Measurements from ENCODE around the gene CCDC38.
"Not testable (repeated sequence)": the region's sequence is repeated elsewhere in the genome, so short reads cannot be mapped to it uniquely, and the experiment has no call there.

Gene CCDC38

GRCh38 chr12:95942524-95943329 lies at the start of gene CCDC38:
Gene CCDC38, minus strand, starts transcription at chr12:95942614. Its CDS starts 6,105 bp downstream, at chr12:95936509.
- peak; percentile 97 for DNase-seq

GRCh38 chr12:95990136-95990535 lies 47.7 kb upstream of the CCDC38 start:
- no peak for DNase-seq

DNA sequence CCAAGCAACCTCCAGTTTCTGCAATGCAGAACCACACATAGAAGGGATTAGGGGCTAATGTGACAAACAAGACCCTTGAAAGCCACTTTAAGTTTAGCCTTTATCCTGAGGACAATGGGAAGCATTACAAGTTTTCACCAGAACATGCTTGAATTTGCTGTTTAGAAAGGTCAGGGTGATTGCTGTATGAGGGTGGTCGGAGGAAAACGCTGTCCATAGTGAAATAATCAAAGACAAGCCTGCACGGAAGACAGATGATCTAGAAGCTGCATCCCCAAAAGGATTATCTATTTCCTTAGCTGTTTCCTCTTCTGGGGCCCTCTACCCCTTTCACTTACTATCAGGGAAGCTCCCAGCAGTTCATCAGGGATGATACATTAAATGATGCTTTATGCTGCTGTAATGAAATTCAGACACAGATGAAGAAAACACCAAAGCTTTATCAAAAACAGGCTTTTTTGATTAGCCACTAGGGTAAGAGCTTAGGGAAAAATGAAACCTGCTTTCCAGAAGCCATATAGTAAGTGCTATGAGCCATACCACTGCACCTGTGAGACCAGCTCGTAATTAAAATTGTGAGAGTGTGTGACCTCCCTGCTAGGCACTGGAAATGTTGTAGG lies 47.2 kb upstream of the CCDC38 start:
- DNase-seq, result peak; percentile 50

DNA sequence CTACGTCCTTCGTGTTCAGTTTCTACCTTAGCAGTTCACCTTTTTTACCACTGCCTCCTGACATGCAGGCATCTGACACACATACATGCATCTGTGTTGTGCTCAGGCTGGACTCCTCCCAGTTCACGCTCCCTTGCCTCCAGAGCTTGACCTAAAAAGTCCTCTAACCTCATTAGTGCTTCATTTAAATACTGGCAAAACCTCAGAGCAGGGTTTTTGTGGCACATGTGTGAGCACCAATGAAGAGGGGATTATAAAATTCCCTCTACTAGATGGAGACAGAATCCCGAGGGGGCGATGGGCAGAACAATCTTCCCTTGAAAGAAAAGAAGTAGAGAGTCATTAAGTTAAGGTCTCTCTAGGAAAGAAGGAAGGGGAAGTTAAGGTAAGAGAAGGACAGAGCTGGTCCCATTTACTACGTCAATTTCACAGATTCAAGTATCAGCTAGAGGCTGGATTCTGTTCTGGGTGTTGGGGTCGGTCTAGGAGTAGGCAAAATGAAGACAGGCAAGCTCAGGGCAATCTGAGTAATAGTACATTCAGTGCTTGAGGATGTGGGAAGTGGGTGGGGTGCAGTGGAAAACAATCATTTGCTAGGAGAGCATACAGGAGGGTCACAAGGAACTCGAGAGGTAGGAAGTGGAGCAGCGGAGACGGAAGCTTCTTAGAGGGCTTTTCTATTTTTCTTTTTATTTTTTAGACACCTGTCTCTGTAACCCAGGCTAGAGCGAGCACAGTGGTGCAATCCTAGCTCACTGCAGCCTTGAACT lies 46.3 kb upstream of the CCDC38 start:
- no peak for DNase-seq

GRCh38 chr12:95986635-95987570 lies 44.5 kb upstream of the CCDC38 start:
- no peak for DNase-seq

- DNase-seq, result no peak
Measured at GRCh38 chr12:95984682-95985081, 42.3 kb upstream of the CCDC38 start.

DNA sequence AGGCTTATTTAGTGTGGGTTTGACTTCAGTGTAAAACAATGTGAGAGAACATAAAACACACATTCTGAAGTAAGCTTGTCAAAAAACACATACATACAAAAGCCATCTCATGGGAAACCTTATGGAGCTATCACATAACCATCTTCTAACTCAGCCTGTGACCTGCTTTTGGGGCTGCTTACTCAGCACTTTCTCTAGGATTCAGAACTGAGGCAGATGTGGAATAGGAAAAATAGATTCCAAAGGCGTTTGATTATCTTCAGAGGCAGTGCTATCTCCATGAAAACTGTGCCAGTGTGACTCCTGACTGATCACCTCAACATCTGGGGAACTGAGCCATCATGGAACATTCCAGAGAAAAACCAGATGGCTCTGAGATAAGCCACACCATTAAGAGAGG lies 40.2 kb upstream of the CCDC38 start:
- no peak for DNase-seq

- no peak for DNase-seq
Measured at GRCh38 chr12:95980437-95980836, 38.0 kb upstream of the CCDC38 start.

GRCh38 chr12:95978774-95979173 lies 36.4 kb upstream of the CCDC38 start:
- DNase-seq, result no peak

GRCh38 chr12:95978351-95978750 lies 35.9 kb upstream of the CCDC38 start:
- no peak for DNase-seq

DNA sequence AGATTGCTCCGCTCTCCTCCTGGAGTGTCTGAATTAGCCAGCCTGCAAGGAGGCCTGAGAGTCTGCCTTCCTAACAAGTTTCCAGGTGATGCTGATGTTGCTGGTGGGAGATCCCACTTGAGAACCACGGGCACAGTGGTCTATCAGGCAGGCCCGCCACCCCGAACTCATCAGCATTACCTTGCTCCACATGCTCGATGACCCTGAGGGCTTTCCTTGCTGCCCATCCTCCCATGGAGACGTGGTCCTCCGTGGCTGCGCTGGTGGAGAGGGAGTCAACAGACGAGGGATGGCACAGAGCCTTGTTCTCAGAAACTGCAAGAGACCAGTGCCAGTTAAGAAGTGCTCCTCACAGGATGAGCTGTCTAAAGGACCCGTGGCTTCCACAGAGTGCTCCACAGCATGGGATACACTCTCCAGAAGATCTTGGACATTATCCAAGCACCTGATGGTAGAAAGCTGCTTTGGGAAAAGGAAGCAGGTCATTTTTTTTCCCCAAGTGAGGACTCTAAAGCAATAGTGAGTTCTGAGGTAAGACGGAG lies 35.4 kb upstream of the CCDC38 start:
- no peak for DNase-seq

- no peak for DNase-seq
Measured at GRCh38 chr12:95976416-95976832, 34.0 kb upstream of the CCDC38 start.

DNA sequence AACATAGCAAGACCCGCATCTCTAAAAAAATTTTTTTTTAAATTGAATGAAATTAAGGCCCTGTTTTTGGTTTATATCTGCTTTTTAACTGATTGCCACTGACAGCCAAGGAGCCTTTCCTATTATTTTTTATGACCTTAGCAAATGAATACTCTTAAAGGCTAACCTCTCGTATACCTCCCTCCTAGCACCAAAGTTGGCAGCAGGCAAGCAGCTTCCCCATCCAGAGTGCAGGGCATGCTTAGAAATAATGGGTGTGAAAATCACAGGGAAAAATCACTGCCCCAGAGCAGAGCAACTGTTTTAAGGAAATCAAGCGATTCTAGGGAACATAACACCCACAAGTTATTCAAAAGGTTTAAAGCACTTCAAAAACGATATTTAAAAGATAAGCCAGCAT lies 33.1 kb upstream of the CCDC38 start:
- no peak for DNase-seq

DNA sequence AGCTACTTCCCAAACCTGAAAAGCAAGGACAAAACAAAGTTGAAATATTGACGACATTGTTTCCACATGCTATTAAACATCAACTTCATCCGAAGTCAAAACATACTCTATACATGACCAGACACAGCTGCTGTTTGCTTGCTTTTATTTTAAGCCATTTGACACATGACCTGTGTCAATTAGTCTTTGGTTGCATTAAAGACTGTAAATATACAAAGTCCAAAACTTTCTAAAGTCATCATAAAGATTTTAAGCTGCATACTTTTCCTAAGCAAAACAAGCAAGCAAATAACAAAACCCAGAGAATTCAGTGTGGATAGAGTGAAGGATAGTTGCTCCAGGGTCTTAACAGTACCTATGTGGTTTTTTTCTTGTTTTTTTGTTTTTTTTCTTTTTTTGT lies 31.9 kb upstream of the CCDC38 start:
- DNase-seq, result no peak

GRCh38 chr12:95972832-95973456 lies 30.5 kb upstream of the CCDC38 start:
- no peak for DNase-seq

DNA sequence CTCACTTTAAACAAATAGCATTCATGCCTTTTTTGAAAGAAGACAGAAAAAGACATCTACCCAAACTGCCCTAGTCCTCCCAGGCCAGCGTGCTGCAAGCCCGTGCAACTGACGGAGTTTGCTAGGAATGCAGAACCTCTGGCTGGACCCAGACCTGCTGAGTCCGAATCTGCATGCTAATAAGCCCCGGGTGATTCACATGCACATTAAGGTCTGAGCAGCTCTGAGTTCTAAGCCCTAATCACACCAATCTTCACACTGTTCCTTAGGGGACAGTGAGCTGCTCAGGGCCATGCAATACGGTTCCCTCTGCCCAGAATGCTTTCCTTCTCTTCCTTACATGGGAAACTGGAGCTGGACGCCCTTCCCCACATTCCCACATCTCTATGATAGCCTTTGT lies 28.5 kb upstream of the CCDC38 start:
- no peak for DNase-seq

DNA sequence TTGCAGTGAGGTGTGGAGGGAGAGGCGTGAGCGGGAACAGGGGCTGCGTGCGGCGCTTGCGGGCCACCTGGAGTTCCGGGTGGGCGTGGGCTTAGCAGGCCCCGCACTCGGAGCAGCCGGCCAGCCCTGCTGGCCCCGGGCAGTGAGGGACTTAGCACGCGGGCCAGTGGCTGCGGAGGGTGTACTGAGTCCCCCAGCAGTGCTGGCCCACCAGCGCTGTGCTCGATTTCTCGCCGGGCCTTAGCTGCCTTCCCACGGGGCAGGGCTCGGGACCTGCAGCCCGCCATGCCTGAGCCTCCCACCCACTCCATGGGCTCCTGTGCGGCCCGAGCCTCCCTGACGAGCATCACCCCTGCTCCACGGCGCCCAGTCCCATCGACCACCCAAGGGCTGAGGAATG lies 26.7 kb upstream of the CCDC38 start:
- DNase-seq, result not testable (repeated sequence)

GRCh38 chr12:95967301-95967700 lies 24.9 kb upstream of the CCDC38 start:
- DNase-seq, result no peak

DNA sequence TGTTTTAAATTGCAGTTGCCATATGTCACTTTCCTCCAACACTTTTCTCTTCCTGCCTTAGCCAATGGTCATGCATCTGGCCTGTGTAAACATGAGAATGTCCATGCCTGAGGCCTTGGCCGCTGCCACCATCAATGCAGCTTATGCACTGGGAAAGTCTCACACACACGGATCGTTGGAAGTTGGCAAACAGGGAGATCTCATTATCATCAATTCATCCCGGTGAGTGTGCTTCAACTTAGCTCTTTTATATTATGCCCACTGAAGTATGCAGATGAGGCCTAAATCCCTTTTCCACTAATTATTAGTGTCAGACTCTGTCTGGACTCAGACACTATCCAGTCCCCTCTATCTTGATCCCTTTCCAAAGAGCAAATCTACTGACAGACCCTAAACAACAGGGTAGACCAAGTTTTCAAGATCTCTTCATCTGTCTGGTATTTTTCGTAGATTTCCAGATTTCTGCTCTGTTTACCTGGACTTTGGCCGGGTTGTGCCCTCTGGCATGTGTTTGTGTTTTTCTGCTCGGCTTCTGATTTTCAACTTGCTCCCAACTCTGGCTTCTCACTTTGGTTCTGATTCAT lies 24.0 kb upstream of the CCDC38 start:
- no peak for DNase-seq

GRCh38 chr12:95963096-95963495 lies 20.7 kb upstream of the CCDC38 start:
- DNase-seq, result peak; percentile 71

- DNase-seq, result no peak
Measured at GRCh38 chr12:95962222-95962621, 19.8 kb upstream of the CCDC38 start.

Data from hematopoietic multipotent progenitor cell treated with erythropoietin and hydrocortisone succinate and interleukin-3 and kit ligand, for 4 days (in vitro differentiated cells).